CD14-positive monocyte (primary cell): ENCODE data around the gene TMEM109. TPM values are rescaled to one million over a fixed set of nuclear protein-coding genes. Genes with fewer than 3 reads are reported as not detected.

Experiments used
- DNase-seq, 3 donors: peaks; one replicate each; pipeline ENCODE4 v3.0.0-alpha.2; 2011 to 2022
- H2AFZ ChIP-seq: 2 replicates; pipeline ENCODE4 v1.6.0; 2012; ENCODE audit warnings: mild to moderate bottlenecking, low read depth, low read length, inconsistent platforms; ENCODE audit not compliant: insufficient read depth, poor library complexity, severe bottlenecking
- H3K27ac ChIP-seq, 2 donors: 1 replicate in 1 of 2; 2 replicates in 1 of 2; pipeline ENCODE4 v1.5.1; 2012 to 2013; ENCODE audit warnings: low read length in 2 of 2, control low read depth in 1 of 2, inconsistent platforms in 1 of 2, low read depth in 1 of 2, mild to moderate bottlenecking in 1 of 2
- H3K27me3 ChIP-seq, 2 donors: one replicate each; pipeline versions ENCODE4 v1.6.0 to v1.6.1; 2011 to 2013; ENCODE audit warnings: low read length in 2 of 2; ENCODE audit not compliant: control insufficient read depth in 2 of 2, insufficient read depth in 2 of 2
- H3K36me3 ChIP-seq, 2 donors: replicated peaks in 1 of 2; 1 replicate in 1 of 2; 2 replicates in 1 of 2; pipeline versions ENCODE4 v1.5.1 to v1.6.1; 2012 to 2013; ENCODE audit warnings: low read length in 2 of 2, control low read depth in 1 of 2, inconsistent platforms in 1 of 2, mild to moderate bottlenecking in 1 of 2; ENCODE audit not compliant: insufficient read depth in 2 of 2, control insufficient read depth in 1 of 2
- H3K4me1 ChIP-seq, 2 donors: 1 replicate in 1 of 2; 2 replicates in 1 of 2; pipeline versions ENCODE4 v1.5.1 to v1.6.1; 2012 to 2013; ENCODE audit warnings: low read length in 2 of 2, control low read depth in 1 of 2, inconsistent platforms in 1 of 2, mild to moderate bottlenecking in 1 of 2, moderate library complexity in 1 of 2; ENCODE audit not compliant: insufficient read depth in 2 of 2, control insufficient read depth in 1 of 2
- H3K4me2 ChIP-seq: replicated peaks from 2 replicates; pipeline ENCODE3; 2012; ENCODE audit warnings: low read length, moderate library complexity, mild to moderate bottlenecking; ENCODE audit not compliant: poor library complexity, severe bottlenecking; ENCODE audit errors: extremely low read depth
- H3K4me3 ChIP-seq, 3 experiments: fragments of 200-600 bp in 1 of 3; sonication (generic) in 1 of 3; replicated peaks in 1 of 3; 1 replicate in 2 of 3; 2 replicates in 1 of 3; pipeline ENCODE4 v1.5.1; 2011 to 2013; ENCODE audit warnings: low read length in 3 of 3, mild to moderate bottlenecking in 3 of 3, control low read depth in 2 of 3, low read depth in 2 of 3, inconsistent platforms in 1 of 3, moderate library complexity in 1 of 3
- H3K79me2 ChIP-seq: 2 replicates; pipeline ENCODE4 v1.6.0; 2012; ENCODE audit warnings: mild to moderate bottlenecking, control low read depth, inconsistent platforms, low read length, moderate library complexity; ENCODE audit not compliant: insufficient read depth
- H3K9ac ChIP-seq: 2 replicates; pipeline ENCODE4 v1.6.0; 2017; ENCODE audit warnings: low read length, mild to moderate bottlenecking; ENCODE audit not compliant: insufficient read depth, poor library complexity, severe bottlenecking
- H3K9me3 ChIP-seq, 2 donors: replicated peaks in 1 of 2; 1 replicate in 1 of 2; 2 replicates in 1 of 2; pipeline versions ENCODE4 v1.5.1 to v1.6.1; 2012 to 2013; ENCODE audit warnings: low read length in 2 of 2, control low read depth in 1 of 2; ENCODE audit not compliant: control insufficient read depth in 1 of 2, insufficient read depth in 1 of 2
- H4K20me1 ChIP-seq: 2 replicates; pipeline ENCODE4 v1.6.0; 2012; ENCODE audit warnings: mild to moderate bottlenecking, low read length, control low read depth, moderate library complexity; ENCODE audit not compliant: insufficient read depth
- H3K27ac Mint-ChIP-seq, 7 donors: one replicate each; pipeline ENCODE4 v1.8.0; 2020; ENCODE audit warnings: mild to moderate bottlenecking in 7 of 7, mixed read lengths in 7 of 7, moderate library complexity in 6 of 7, inconsistent platforms in 2 of 7
- H3K27me3 Mint-ChIP-seq, 3 donors: one replicate each; pipeline ENCODE4 v1.8.0; 2021 to 2022; ENCODE audit warnings: low read depth in 3 of 3, mild to moderate bottlenecking in 3 of 3, mixed read lengths in 3 of 3, moderate library complexity in 3 of 3, inconsistent platforms in 1 of 3
- H3K36me3 Mint-ChIP-seq, 2 donors: one replicate each; pipeline ENCODE4 v1.8.0; 2020; ENCODE audit warnings: mixed read lengths in 2 of 2, inconsistent platforms in 1 of 2, mild to moderate bottlenecking in 1 of 2
- H3K4me1 Mint-ChIP-seq: one replicate; pipeline ENCODE4 v1.8.0; 2020; ENCODE audit warnings: mild to moderate bottlenecking, mixed read lengths
- H3K4me3 Mint-ChIP-seq, 2 donors: one replicate each; pipeline ENCODE4 v1.8.0; 2020; ENCODE audit warnings: mild to moderate bottlenecking in 2 of 2, mixed read lengths in 2 of 2, moderate library complexity in 1 of 2
- H3K9me3 Mint-ChIP-seq, 7 donors: one replicate each; pipeline ENCODE4 v1.8.0; 2020 to 2022; ENCODE audit warnings: mixed read lengths in 7 of 7, mild to moderate bottlenecking in 6 of 7, moderate library complexity in 6 of 7, inconsistent platforms in 2 of 7
- CTCF ChIP-seq: fragments of 200-600 bp; IDR thresholded peaks from one replicate; pipeline ENCODE4 v1.8.0; 2022; ENCODE audit warnings: antibody characterized with exemption, mild to moderate bottlenecking
- WGBS: methylation state at CpG from one replicate; pipeline ENCODE4 v1.1.5; 2013; ENCODE audit warnings: missing lambda C conversion rate; ENCODE audit not compliant: insufficient coverage; 5-methylcytosine and 5-hydroxymethylcytosine counted together
- intact Hi-C, 2 donors: fragments of 100-400 bp; cut with micrococcal nuclease; formaldehyde crosslinking; loops; one replicate each; pipeline versions ENCODE4 v1.15.0 to v1.15.1; 2023
- polyA plus RNA-seq, 3 donors: library from polyadenylated mRNA; depleted of rRNA in 1 of 3; unstranded in 2 of 3; stranded (reverse) in 1 of 3; fragments of 300-500 nt in 2 of 3; fragments of >200 nt in 1 of 3; fragmentation: Illumina TruSeq in 2 of 3; gene quantifications; 1 replicate in 2 of 3; 2 replicates in 1 of 3; pipeline ENCODE4 v1.2.3, GENCODE V29; 2012 to 2021

The TMEM109 gene
- polyA plus RNA-seq, 3 donors, result 22.7 to 112 (median 110) TPM

GRCh38 chr11:60924906-60925853 lies 11.2 kb downstream of the TMEM109 start:
- no peak overlapping the region for H3K27ac ChIP-seq
- no peaks in the 10 kb centered on the region for H4K20me1 ChIP-seq
- peak overlapping the region; percentile 74 for H3K4me2 ChIP-seq
- Mint-ChIP-seq H3K4me3 (peak overlapping the region; percentile 34 to 82), H3K36me3 (peaks cover 35% of the 10 kb centered on the region in 2 donors), H3K9me3 (peaks cover 0 to 10% (median 4%) of the 10 kb centered on the region in 7 donors), H3K27ac (peak overlapping the region in 1 of 7 donors; percentile 32), H3K27me3 (peaks cover 50 to 68% (median 58%) of the 10 kb centered on the region in 3 donors), H3K4me1 (peaks cover 11% of the 10 kb centered on the region)
- H3K4me3 ChIP-seq, result peak overlapping the region in 1 of 3 experiments; percentile 56
- intact Hi-C loops, result no loop called here
- TF ChIP-seq CTCF, result no peak
- H3K36me3 ChIP-seq, result peaks cover 28 to 34% of the 10 kb centered on the region in 2 donors
- H3K79me2 ChIP-seq, result peaks cover under 1% of the 10 kb centered on the region
- H3K9me3 ChIP-seq, result peaks cover 0 to 9% of the 10 kb centered on the region in 2 donors
- DNase-seq, result no peak
- peaks cover 16 to 17% of the 10 kb centered on the region in 2 donors for H3K4me1 ChIP-seq
- no peak overlapping the region for H3K9ac ChIP-seq
- H2AFZ ChIP-seq, result peak overlapping the region; percentile 30
- 5% methylated on average over 27 of the region's 35 CpGs for WGBS
- peaks cover 25 to 48% of the 10 kb centered on the region in 2 donors for H3K27me3 ChIP-seq

GRCh38 chr11:60925868-60926267 lies 11.9 kb downstream of the TMEM109 start:
- Mint-ChIP-seq H3K27ac (peak overlapping the region in 1 of 7 donors; percentile 22), H3K36me3 (peaks cover 28% of the 10 kb centered on the region in 2 donors), H3K27me3 (peaks cover 56 to 75% (median 65%) of the 10 kb centered on the region in 3 donors), H3K9me3 (peaks cover 0 to 10% (median 4%) of the 10 kb centered on the region in 7 donors), H3K4me1 (peaks cover 11% of the 10 kb centered on the region), H3K4me3 (peak overlapping the region in 1 of 2 donors; percentile 82)
- Histone ChIP-seq H3K4me3 (no peak overlapping the region), H2AFZ (no peak overlapping the region), H3K9me3 (peaks cover 0 to 9% of the 10 kb centered on the region in 2 donors), H4K20me1 (no peaks in the 10 kb centered on the region), H3K4me2 (no peak overlapping the region), H3K4me1 (peaks cover 16% of the 10 kb centered on the region in 2 donors), H3K27ac (no peak overlapping the region), H3K27me3 (peaks cover 25 to 55% of the 10 kb centered on the region in 2 donors), H3K79me2 (no peaks in the 10 kb centered on the region), H3K36me3 (peaks cover 22 to 27% of the 10 kb centered on the region in 2 donors), H3K9ac (no peak overlapping the region)
- DNase-seq, result peak in 2 of 3 donors; percentile 50 to 92
- WGBS, result 57% methylated on average over 1 of the region's 6 CpGs
- intact Hi-C loops, result no loop called here
- no peak for TF ChIP-seq CTCF
